Endothelial cell of umbilical vein (primary cell): Measurements from ENCODE around the gene OR56B1.

ENCODE experiments used
- EZH2 ChIP-seq: IDR thresholded peaks from 2 replicates; pipeline ENCODE4 v1.6.1; 2012; ENCODE audit warnings: borderline replicate concordance, low read depth, mild to moderate bottlenecking, moderate library complexity, low read length, inconsistent platforms; ENCODE audit not compliant: severe bottlenecking
- GATA2 ChIP-seq: IDR thresholded peaks from 2 replicates; pipeline ENCODE4 v1.7.0; 2011; ENCODE audit warnings: low read depth, mild to moderate bottlenecking, moderate library complexity, mixed read lengths, low read length; ENCODE audit not compliant: insufficient read length, insufficient read depth
- POLR2A ChIP-seq: IDR thresholded peaks from 2 replicates; pipeline ENCODE4 v1.6.1; 2012; ENCODE audit warnings: low read depth, mild to moderate bottlenecking, control low read depth, low read length
- POLR2AphosphoS5 ChIP-seq: IDR thresholded peaks from 2 replicates; pipeline ENCODE4 v1.6.1; 2012; ENCODE audit warnings: low read depth, mild to moderate bottlenecking, control low read depth, low read length, moderate library complexity; ENCODE audit not compliant: insufficient read depth
- TF ChIP-seq, protein P1 (sequence below), 2 donors: IDR thresholded peaks; 1 replicate in 1 of 2; 2 replicates in 1 of 2; pipeline ENCODE4 v1.5.1; 2011; ENCODE audit warnings: low read length in 2 of 2, mild to moderate bottlenecking in 2 of 2, moderate library complexity in 2 of 2, control low read depth in 1 of 2, inconsistent platforms in 1 of 2, low read depth in 1 of 2; ENCODE audit not compliant: insufficient read depth in 1 of 2; ENCODE audit errors: extremely low read depth in 1 of 2
- TF ChIP-seq, protein P2 (sequence below): IDR thresholded peaks from 2 replicates; pipeline ENCODE4 v1.6.1; 2011; ENCODE audit not compliant: insufficient read depth, insufficient read length

DNA sequence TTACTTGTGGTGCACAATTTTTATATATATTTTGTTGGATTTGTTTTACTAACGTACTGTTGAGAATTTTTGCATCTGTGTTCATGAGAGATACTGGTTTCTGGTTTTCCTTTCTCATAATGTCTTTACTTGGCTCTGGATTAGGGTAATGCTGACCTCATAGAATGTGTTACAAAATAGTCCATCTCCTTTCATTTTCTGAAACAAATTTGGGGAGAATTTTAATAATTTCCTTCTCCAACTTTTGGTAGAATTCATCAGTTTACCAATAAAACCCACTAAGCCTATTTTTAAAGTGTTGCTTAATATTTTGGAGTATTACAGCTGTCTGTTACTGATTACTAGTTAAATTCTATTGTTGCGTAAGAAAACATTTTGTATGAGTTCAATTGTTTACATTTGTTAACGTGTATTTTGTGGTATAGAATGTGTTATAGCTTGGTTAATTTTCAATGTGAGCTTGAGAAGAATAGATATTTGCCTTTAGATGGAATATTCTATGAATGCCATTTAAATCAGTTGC lies 35.1 kb upstream of the OR56B1 start:
- TF ChIP-seq, protein P1, sequence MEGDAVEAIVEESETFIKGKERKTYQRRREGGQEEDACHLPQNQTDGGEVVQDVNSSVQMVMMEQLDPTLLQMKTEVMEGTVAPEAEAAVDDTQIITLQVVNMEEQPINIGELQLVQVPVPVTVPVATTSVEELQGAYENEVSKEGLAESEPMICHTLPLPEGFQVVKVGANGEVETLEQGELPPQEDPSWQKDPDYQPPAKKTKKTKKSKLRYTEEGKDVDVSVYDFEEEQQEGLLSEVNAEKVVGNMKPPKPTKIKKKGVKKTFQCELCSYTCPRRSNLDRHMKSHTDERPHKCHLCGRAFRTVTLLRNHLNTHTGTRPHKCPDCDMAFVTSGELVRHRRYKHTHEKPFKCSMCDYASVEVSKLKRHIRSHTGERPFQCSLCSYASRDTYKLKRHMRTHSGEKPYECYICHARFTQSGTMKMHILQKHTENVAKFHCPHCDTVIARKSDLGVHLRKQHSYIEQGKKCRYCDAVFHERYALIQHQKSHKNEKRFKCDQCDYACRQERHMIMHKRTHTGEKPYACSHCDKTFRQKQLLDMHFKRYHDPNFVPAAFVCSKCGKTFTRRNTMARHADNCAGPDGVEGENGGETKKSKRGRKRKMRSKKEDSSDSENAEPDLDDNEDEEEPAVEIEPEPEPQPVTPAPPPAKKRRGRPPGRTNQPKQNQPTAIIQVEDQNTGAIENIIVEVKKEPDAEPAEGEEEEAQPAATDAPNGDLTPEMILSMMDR (IDR thresholded peaks at IDR 0.05; ENCODE audit: extremely low read depth in 1 of 2, insufficient read depth in 1 of 2, low read depth in 1 of 2, low read length in 2 of 2), result no peak
- no peak for TF ChIP-seq POLR2A
- TF ChIP-seq POLR2AphosphoS5, result no peak
- TF ChIP-seq, protein P2, sequence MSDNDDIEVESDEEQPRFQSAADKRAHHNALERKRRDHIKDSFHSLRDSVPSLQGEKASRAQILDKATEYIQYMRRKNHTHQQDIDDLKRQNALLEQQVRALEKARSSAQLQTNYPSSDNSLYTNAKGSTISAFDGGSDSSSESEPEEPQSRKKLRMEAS, result no peak
- TF ChIP-seq EZH2, result no peak
- no peak for TF ChIP-seq GATA2
